ENCODE results near the gene TSPAN9.

The TSPAN9 gene

DNA sequence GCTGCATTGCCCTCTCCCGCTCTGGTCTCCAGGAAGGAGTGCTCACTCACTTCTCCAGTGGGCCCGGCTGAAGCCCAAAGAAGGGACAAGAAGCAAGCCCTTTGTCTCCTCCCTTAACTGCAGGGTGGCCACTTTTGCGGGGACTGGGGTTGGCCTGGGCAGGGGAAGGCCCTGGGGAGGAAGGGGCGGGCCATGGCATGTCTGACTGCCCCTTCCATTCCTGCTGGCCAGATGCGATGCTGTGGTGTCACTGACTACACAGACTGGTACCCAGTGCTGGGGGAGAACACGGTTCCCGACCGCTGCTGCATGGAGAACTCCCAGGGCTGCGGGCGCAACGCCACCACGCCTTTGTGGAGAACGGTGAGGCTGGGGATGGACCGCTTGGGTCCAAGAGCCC, 203.8 kb downstream of the TSPAN9 start:
- Histone ChIP-seq H2AFZ (no peak overlapping the region), H3K4me3 (ENCODE audit: low read depth, low read length) (no peak overlapping the region), H3K4me1 (peaks cover 7% of the 10 kb centered on the region), H3K9ac (no peak overlapping the region), H3K9me3 (ENCODE audit: control insufficient read depth, low read length) (no peaks in the 10 kb centered on the region), H3K36me3 (ENCODE audit: control insufficient read depth, insufficient read depth, low read length) (no peaks in the 10 kb centered on the region), H3K4me2 (ENCODE audit: low read length) (no peak overlapping the region), H3K27ac (no peak overlapping the region), H3K79me2 (no peaks in the 10 kb centered on the region), H3K27me3 (ENCODE audit: control insufficient read depth, insufficient read depth, low read length) (no peaks in the 10 kb centered on the region)
- TF ChIP-seq, protein P1, sequence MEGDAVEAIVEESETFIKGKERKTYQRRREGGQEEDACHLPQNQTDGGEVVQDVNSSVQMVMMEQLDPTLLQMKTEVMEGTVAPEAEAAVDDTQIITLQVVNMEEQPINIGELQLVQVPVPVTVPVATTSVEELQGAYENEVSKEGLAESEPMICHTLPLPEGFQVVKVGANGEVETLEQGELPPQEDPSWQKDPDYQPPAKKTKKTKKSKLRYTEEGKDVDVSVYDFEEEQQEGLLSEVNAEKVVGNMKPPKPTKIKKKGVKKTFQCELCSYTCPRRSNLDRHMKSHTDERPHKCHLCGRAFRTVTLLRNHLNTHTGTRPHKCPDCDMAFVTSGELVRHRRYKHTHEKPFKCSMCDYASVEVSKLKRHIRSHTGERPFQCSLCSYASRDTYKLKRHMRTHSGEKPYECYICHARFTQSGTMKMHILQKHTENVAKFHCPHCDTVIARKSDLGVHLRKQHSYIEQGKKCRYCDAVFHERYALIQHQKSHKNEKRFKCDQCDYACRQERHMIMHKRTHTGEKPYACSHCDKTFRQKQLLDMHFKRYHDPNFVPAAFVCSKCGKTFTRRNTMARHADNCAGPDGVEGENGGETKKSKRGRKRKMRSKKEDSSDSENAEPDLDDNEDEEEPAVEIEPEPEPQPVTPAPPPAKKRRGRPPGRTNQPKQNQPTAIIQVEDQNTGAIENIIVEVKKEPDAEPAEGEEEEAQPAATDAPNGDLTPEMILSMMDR (IDR thresholded peaks at IDR 0.05): no peak

GRCh38 chr12:3281588-3282383, 204.6 kb downstream of the TSPAN9 start:
- no peak overlapping the region for H3K9ac ChIP-seq

GRCh38 chr12:3282384-3282670, 205.1 kb downstream of the TSPAN9 start:
- Histone ChIP-seq H3K9ac (no peak overlapping the region), H2AFZ (no peak overlapping the region), H3K4me1 (peaks cover 4% of the 10 kb centered on the region), H3K4me2 (ENCODE audit: low read length) (no peak overlapping the region), H3K27me3 (ENCODE audit: control insufficient read depth, insufficient read depth, low read length) (no peaks in the 10 kb centered on the region), H3K27ac (no peak overlapping the region), H3K79me2 (no peaks in the 10 kb centered on the region), H3K4me3 (ENCODE audit: low read depth, low read length) (no peak overlapping the region), H3K36me3 (ENCODE audit: control insufficient read depth, insufficient read depth, low read length) (no peaks in the 10 kb centered on the region), H3K9me3 (ENCODE audit: control insufficient read depth, low read length) (no peaks in the 10 kb centered on the region)
- TF ChIP-seq, protein P1 (IDR thresholded peaks at IDR 0.05): no peak

More at GRCh38 chr12:3281588-3282383, 204.6 kb downstream of the TSPAN9 start:
- peaks cover 7% of the 10 kb centered on the region for H3K4me1 ChIP-seq
- no peak overlapping the region for H3K4me2 ChIP-seq (ENCODE audit: low read length)
- no peaks in the 10 kb centered on the region for H3K27me3 ChIP-seq (ENCODE audit: control insufficient read depth, insufficient read depth, low read length)
- no peak overlapping the region for H2AFZ ChIP-seq
- H3K9me3 ChIP-seq (ENCODE audit: control insufficient read depth, low read length): no peaks in the 10 kb centered on the region
- H3K36me3 ChIP-seq (ENCODE audit: control insufficient read depth, insufficient read depth, low read length): no peaks in the 10 kb centered on the region
- no peaks in the 10 kb centered on the region for H3K79me2 ChIP-seq
- H3K4me3 ChIP-seq (ENCODE audit: low read depth, low read length): no peak overlapping the region
- no peak overlapping the region for H3K27ac ChIP-seq
- TF ChIP-seq, protein P1 (IDR thresholded peaks at IDR 0.05): no peak

GRCh38 chr12:3283137-3283680, 206.0 kb downstream of the TSPAN9 start:
- H3K27ac ChIP-seq: no peak overlapping the region
- no peak overlapping the region for H3K4me3 ChIP-seq (ENCODE audit: low read depth, low read length)
- H3K36me3 ChIP-seq (ENCODE audit: control insufficient read depth, insufficient read depth, low read length): no peaks in the 10 kb centered on the region
- TF ChIP-seq, protein P1 (IDR thresholded peaks at IDR 0.05): no peak
- H3K4me1 ChIP-seq: no peaks in the 10 kb centered on the region
- no peaks in the 10 kb centered on the region for H3K79me2 ChIP-seq
- H3K9me3 ChIP-seq (ENCODE audit: control insufficient read depth, low read length): no peaks in the 10 kb centered on the region
- H3K27me3 ChIP-seq (ENCODE audit: control insufficient read depth, insufficient read depth, low read length): no peaks in the 10 kb centered on the region
- H3K9ac ChIP-seq: no peak overlapping the region
- H3K4me2 ChIP-seq (ENCODE audit: low read length): no peak overlapping the region
- H2AFZ ChIP-seq: no peak overlapping the region

DNA sequence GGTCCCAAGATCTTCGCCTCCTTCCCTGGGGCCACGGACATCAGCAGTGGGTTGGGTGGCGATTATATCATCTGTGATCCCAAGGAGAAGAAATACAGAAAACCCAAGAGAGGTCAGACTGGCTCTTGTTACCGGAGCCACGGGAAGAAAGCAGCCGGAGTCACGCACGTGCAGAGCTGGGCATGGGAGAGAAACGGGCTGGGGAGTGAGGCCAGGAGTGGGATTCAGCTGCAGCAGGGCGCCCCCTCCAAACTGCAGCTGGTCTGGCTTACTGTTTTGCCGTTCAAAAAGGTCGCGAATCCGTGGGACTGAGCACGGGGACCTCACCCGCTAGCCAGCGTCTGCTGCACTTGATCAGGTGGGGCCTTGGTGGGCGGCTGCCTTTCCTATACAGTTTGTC, 207.2 kb downstream of the TSPAN9 start:
- no peak overlapping the region for H3K4me2 ChIP-seq (ENCODE audit: low read length)
- H3K79me2 ChIP-seq: no peaks in the 10 kb centered on the region
- no peak overlapping the region for H3K27ac ChIP-seq
- no peak overlapping the region for H3K9ac ChIP-seq
- H3K4me3 ChIP-seq (ENCODE audit: low read depth, low read length): no peak overlapping the region
- H3K4me1 ChIP-seq: no peaks in the 10 kb centered on the region
- no peaks in the 10 kb centered on the region for H3K27me3 ChIP-seq (ENCODE audit: control insufficient read depth, insufficient read depth, low read length)
- H3K36me3 ChIP-seq (ENCODE audit: control insufficient read depth, insufficient read depth, low read length): no peaks in the 10 kb centered on the region
- H2AFZ ChIP-seq: no peak overlapping the region
- TF ChIP-seq, protein P1 (IDR thresholded peaks at IDR 0.05): no peak
- no peaks in the 10 kb centered on the region for H3K9me3 ChIP-seq (ENCODE audit: control insufficient read depth, low read length)
